Tibial nerve (tissue), 4 donors: ENCODE results near the gene PLB1.

ENCODE experiments used
- CTCF ChIP-seq, 5 experiments: fragments of 200-600 bp in 3 of 5; fragments of 450-650 bp in 2 of 5; sonication (generic) in 3 of 5; IDR thresholded peaks; one replicate each; pipeline ENCODE4 v1.5.1; 2016 to 2019; ENCODE audit warnings: antibody characterized with exemption in 5 of 5, mild to moderate bottlenecking in 3 of 5, moderate library complexity in 2 of 5
- EP300 ChIP-seq, 2 donors: sonication (generic); formaldehyde crosslinking; IDR thresholded peaks; one replicate each; pipeline ENCODE4 v1.6.1; 2017; ENCODE audit warnings: antibody characterized with exemption in 2 of 2, mild to moderate bottlenecking in 1 of 2

GRCh38 chr2:28615706-28616105, 119.8 kb downstream of the PLB1 start:
- no peak for TF ChIP-seq CTCF (IDR thresholded peaks at IDR 0.05)
- TF ChIP-seq EP300 (IDR thresholded peaks at IDR 0.05): no peak
